ENCODE results near the gene RCOR2. TPM values are rescaled to one million over a fixed set of nuclear protein-coding genes. Genes with fewer than 3 reads are reported as not detected.
A peak's percentile ranks its signal among the peaks of the same experiment; 100 is the strongest.
"Not testable (repeated sequence)": the region's sequence is repeated elsewhere in the genome, so short reads cannot be mapped to it uniquely, and the experiment has no call there.

Gene RCOR2
- total RNA-seq, 1 experiment from 2014 or later, result 77.4 TPM

- DNase-seq (ENCODE audit: low spot score) (no peak), ATAC-seq (no peak)
- POLR2A ChIA-PET, result no interaction called here
- peaks cover 71% of the 10 kb centered on the region for H3K4me1 Mint-ChIP-seq
- no peaks in the 10 kb centered on the region for H3K36me3 Mint-ChIP-seq
- H3K4me3 Mint-ChIP-seq, result no peak overlapping the region
- CTCF ChIA-PET, result interaction anchor here (1.9 kb wide), 1 partner anchor 77 kb away, joined by 7 read pairs; no protein-coding TSS in a partner anchor
- no peaks in the 10 kb centered on the region for H3K27me3 Mint-ChIP-seq (ENCODE audit: low read depth)
- H3K9me3 Mint-ChIP-seq, result no peaks in the 10 kb centered on the region
- peak overlapping the region; percentile 37 for H3K27ac Mint-ChIP-seq
- TF ChIP-seq NR3C1 (CRISPR knock-in tag; conservative IDR thresholded peaks at IDR 0.05; ENCODE audit: low read depth), result no peak
- TF ChIP-seq ELF4 (CRISPR knock-in tag; IDR thresholded peaks at IDR 0.05; ENCODE audit: low read depth), result no peak
- TF ChIP-seq ATF1 (CRISPR knock-in tag; IDR thresholded peaks at IDR 0.05), result no peak
- no peak for TF ChIP-seq NFATC4 (CRISPR knock-in tag; IDR thresholded peaks at IDR 0.05)
- TF ChIP-seq KAT7 (CRISPR knock-in tag; IDR thresholded peaks at IDR 0.05; ENCODE audit: borderline replicate concordance), result no peak
Observed at GRCh38 chr11:63868399-63869064, 48.4 kb downstream of the RCOR2 start.

- no peak for DNase-seq (ENCODE audit: low spot score)
- Mint-ChIP-seq H3K27me3 (ENCODE audit: low read depth) (no peaks in the 10 kb centered on the region), H3K9me3 (no peaks in the 10 kb centered on the region), H3K4me1 (peaks cover 71% of the 10 kb centered on the region), H3K27ac (peak overlapping the region; percentile 91), H3K36me3 (no peaks in the 10 kb centered on the region), H3K4me3 (no peak overlapping the region)
- POLR2A ChIA-PET, result no interaction called here
- CTCF ChIA-PET, result interaction anchor here (0.5 to 1.5 kb wide), 9 partner anchors 15 to 99 kb away, joined by 3 to 8 read pairs (median 3); partner anchors contain the start of gene ZFTA
- no peak for TF ChIP-seq JAZF1 (CRISPR knock-in tag; IDR thresholded peaks at IDR 0.05)
- TF ChIP-seq ZNF532 (CRISPR knock-in tag; IDR thresholded peaks at IDR 0.05; ENCODE audit: borderline replicate concordance), result no peak
- TF ChIP-seq IRF2 (CRISPR knock-in tag; IDR thresholded peaks at IDR 0.05; ENCODE audit: borderline replicate concordance, low read depth), result no peak
- TF ChIP-seq E2F1 (CRISPR knock-in tag; IDR thresholded peaks at IDR 0.05), result no peak
- no peak for TF ChIP-seq USF1 (CRISPR knock-in tag; IDR thresholded peaks at IDR 0.05)
- ATAC-seq, result no peak
Observed at GRCh38 chr11:63867511-63867910, 49.5 kb downstream of the RCOR2 start.

GRCh38 chr11:63866211-63866610 is 50.8 kb downstream of the RCOR2 start:
- no peak for DNase-seq (ENCODE audit: low spot score)
- Mint-ChIP-seq H3K27me3 (ENCODE audit: low read depth) (no peaks in the 10 kb centered on the region), H3K36me3 (no peaks in the 10 kb centered on the region), H3K4me3 (no peak overlapping the region), H3K27ac (peak overlapping the region; percentile 92; the same call in 1 of the 2 replicates), H3K9me3 (no peaks in the 10 kb centered on the region), H3K4me1 (peaks cover 69% of the 10 kb centered on the region)
- no peak for ATAC-seq
- TF ChIP-seq IRF1 (CRISPR knock-in tag; IDR thresholded peaks at IDR 0.05) (no peak), ZNF532 (CRISPR knock-in tag; IDR thresholded peaks at IDR 0.05; ENCODE audit: borderline replicate concordance) (no peak), CTCF (IDR thresholded peaks at IDR 0.05) (no peak), ZNF219 (CRISPR knock-in tag; IDR thresholded peaks at IDR 0.05; ENCODE audit: borderline replicate concordance) (no peak)
- ChIA-PET POLR2A (interaction anchor here (0.7 to 1.5 kb wide), 4 partner anchors 11 to 626 kb away, joined by 3 to 5 read pairs (median 4); no protein-coding TSS in a partner anchor), CTCF (no interaction called here)

GRCh38 chr11:63863620-63864019 is 53.3 kb downstream of the RCOR2 start:
- DNase-seq (ENCODE audit: low spot score); H3K9me3 Mint-ChIP-seq; H3K4me3 Mint-ChIP-seq; ATAC-seq; H3K36me3 Mint-ChIP-seq; H3K27ac Mint-ChIP-seq; H3K27me3 Mint-ChIP-seq (ENCODE audit: low read depth); POLR2A ChIA-PET; CTCF ChIA-PET: not testable (repeated sequence)
- peaks cover 44% of the 10 kb centered on the region for H3K4me1 Mint-ChIP-seq
